SK-N-SH (cell line): ENCODE measurements around the gene CYP26A1. TPM values are rescaled to one million over a fixed set of nuclear protein-coding genes. Genes with fewer than 3 reads are reported as not detected.

Experiments
- CTCF ChIA-PET: fragments of 300-600, 350-600 bp; formaldehyde crosslinking; extraction: SDS; loops from one replicate; lab custom pipeline; 2021; lab: Yijun Ruan, JAX
- POLR2A ChIA-PET: fragments of 350-600 bp; sonication (Branson Sonifier 250); formaldehyde crosslinking; extraction: SDS; loops from one replicate; lab custom pipeline; 2020; ENCODE audit warnings: antibody characterized with exemption, inconsistent platforms; lab: Yijun Ruan, JAX
- DNase-seq: peaks from one replicate; pipeline ENCODE4 v3.0.0; 2012
- H2AFZ ChIP-seq: fragments of 200-600 bp; sonication (generic); 2 replicates; pipeline ENCODE4 v1.8.1; 2016; ENCODE audit warnings: antibody characterized with exemption, mild to moderate bottlenecking, low read depth
- H3F3A ChIP-seq: fragments of 200-600 bp; sonication (generic); replicated peaks from 2 replicates; pipeline ENCODE3; 2016; ENCODE audit warnings: antibody characterized with exemption, mild to moderate bottlenecking; ENCODE audit not compliant: insufficient read depth
- H3K27ac ChIP-seq, 2 experiments: fragments of 200-500 bp in 1 of 2; fragments of 200-600 bp in 1 of 2; sonication (Bioruptor generic) in 1 of 2; sonication (generic), shearing (Covaris generic) in 1 of 2; 2 replicates each; pipeline versions ENCODE4 v1.5.1 to v1.6.1; 2014 to 2016; ENCODE audit warnings: low read depth in 2 of 2, inconsistent platforms in 1 of 2, low read length in 1 of 2, mild to moderate bottlenecking in 1 of 2, mixed read lengths in 1 of 2
- H3K27me3 ChIP-seq: fragments of 200-600 bp; sonication (generic), shearing (Covaris generic); 2 replicates; pipeline ENCODE4 v1.6.1; 2016; ENCODE audit warnings: mixed run types; ENCODE audit not compliant: insufficient read depth
- H3K36me3 ChIP-seq, 2 experiments: fragments of 200-500 bp in 1 of 2; fragments of 200-600 bp in 1 of 2; sonication (Bioruptor generic) in 1 of 2; sonication (generic) in 1 of 2; replicated peaks in 1 of 2; 2 replicates each; pipeline versions ENCODE3 to v1.5.1; 2014 to 2016; ENCODE audit warnings: low read length in 1 of 2, mild to moderate bottlenecking in 1 of 2; ENCODE audit not compliant: insufficient read depth in 2 of 2, control insufficient read depth in 1 of 2
- H3K4me1 ChIP-seq, 2 experiments: fragments of 200-500 bp in 1 of 2; fragments of 200-600 bp in 1 of 2; sonication (Bioruptor generic) in 1 of 2; sonication (generic), shearing (Covaris generic) in 1 of 2; 2 replicates each; pipeline versions ENCODE4 v1.5.1 to v1.6.1; 2014 to 2016; ENCODE audit warnings: low read depth in 1 of 2, low read length in 1 of 2, mixed run types in 1 of 2; ENCODE audit not compliant: insufficient read depth in 2 of 2, control insufficient read depth in 1 of 2
- H3K4me2 ChIP-seq: fragments of 200-600 bp; sonication (generic), shearing (Covaris generic); 2 replicates; pipeline ENCODE4 v1.6.1; 2017; ENCODE audit warnings: mixed run types
- H3K4me3 ChIP-seq, 2 experiments: fragments of 200-500 bp in 1 of 2; fragments of 200-600 bp in 1 of 2; sonication (Bioruptor generic) in 1 of 2; sonication (generic), shearing (Covaris generic) in 1 of 2; 2 replicates each; pipeline versions ENCODE4 v1.5.1 to v1.8.1; 2014 to 2016; ENCODE audit warnings: low read depth in 2 of 2, inconsistent platforms in 1 of 2, low read length in 1 of 2, mild to moderate bottlenecking in 1 of 2, mixed read lengths in 1 of 2, moderate library complexity in 1 of 2
- H3K79me2 ChIP-seq: fragments of 200-600 bp; sonication (generic); 2 replicates; pipeline ENCODE4 v1.8.1; 2017; ENCODE audit warnings: mild to moderate bottlenecking; ENCODE audit not compliant: insufficient read depth
- H3K9ac ChIP-seq: fragments of 200-600 bp; sonication (generic); 2 replicates; pipeline ENCODE4 v1.6.1; 2017; ENCODE audit warnings: mixed run types
- H3K9me2 ChIP-seq: fragments of 200-600 bp; sonication (generic); 2 replicates; pipeline ENCODE4 v1.6.1; 2017; ENCODE audit warnings: mixed run types
- H3K9me3 ChIP-seq: fragments of 200-600 bp; sonication (generic); 2 replicates; pipeline ENCODE4 v1.6.1; 2017; ENCODE audit warnings: mixed run types, mild to moderate bottlenecking, moderate library complexity
- H4K20me1 ChIP-seq: fragments of 200-600 bp; sonication (generic); 2 replicates; pipeline ENCODE4 v1.6.1; 2017; ENCODE audit warnings: mild to moderate bottlenecking, mixed run types; ENCODE audit not compliant: insufficient read depth
- EP300 ChIP-seq, 2 experiments: IDR thresholded peaks; 2 replicates each; pipeline versions ENCODE4 v1.4.0 to v1.6.1; 2012; ENCODE audit warnings: borderline replicate concordance in 1 of 2, low read depth in 1 of 2, low read length in 1 of 2
- FOXJ3 ChIP-seq: sonication (generic); formaldehyde crosslinking; IDR thresholded peaks from 2 replicates; pipeline ENCODE4 v1.5.1; 2020; ENCODE audit warnings: mild to moderate bottlenecking, missing genetic modification reagents
- GABPA ChIP-seq: IDR thresholded peaks from 2 replicates; pipeline ENCODE4 v1.4.0; 2012; ENCODE audit warnings: low read depth, mild to moderate bottlenecking
- GATA2 ChIP-seq: sonication (generic); formaldehyde crosslinking; IDR thresholded peaks from 2 replicates; pipeline ENCODE4 v1.5.0; 2020; ENCODE audit warnings: mild to moderate bottlenecking, missing genetic modification reagents
- JUND ChIP-seq: IDR thresholded peaks from 2 replicates; pipeline ENCODE4 v1.4.0; 2012
- MXI1 ChIP-seq: IDR thresholded peaks from 2 replicates; pipeline ENCODE4 v1.6.1; 2012; ENCODE audit warnings: mild to moderate bottlenecking, low read depth, low read length, improper control_type of control experiment
- NRF1 ChIP-seq: IDR thresholded peaks from 2 replicates; pipeline ENCODE4 v1.6.1; 2012; ENCODE audit warnings: low read depth, mild to moderate bottlenecking, low read length
- POLR2AphosphoS5 ChIP-seq: IDR thresholded peaks from 2 replicates; pipeline ENCODE4 v1.6.1; 2012; ENCODE audit warnings: low read depth, low read length
- RFX5 ChIP-seq: IDR thresholded peaks from 2 replicates; pipeline ENCODE4 v1.6.1; 2012; ENCODE audit warnings: mild to moderate bottlenecking, improper control_type of control experiment, low read length
- TCF12 ChIP-seq: IDR thresholded peaks from 2 replicates; pipeline ENCODE4 v1.4.0; 2012
- YY1 ChIP-seq: IDR thresholded peaks from 2 replicates; pipeline ENCODE4 v1.4.0; 2012; ENCODE audit warnings: low read depth, mild to moderate bottlenecking
- WGBS: methylation state at CpG from one replicate; pipeline ENCODE4 v1.1.6; 2017; ENCODE audit warnings: low lambda C conversion rate; 5-methylcytosine and 5-hydroxymethylcytosine counted together
- polyA plus RNA-seq, 3 experiments: library from polyadenylated mRNA; depleted of rRNA; stranded (reverse); fragments of >200 nt; gene quantifications; 2 replicates each; pipeline ENCODE4 v1.2.3, GENCODE V29; 2012
- TF ChIP-seq, protein P1 (sequence below): fragments of 200-600 bp; sonication (generic); IDR thresholded peaks from 2 replicates; pipeline ENCODE4 v1.6.1; 2017; ENCODE audit warnings: antibody characterized with exemption, mild to moderate bottlenecking, moderate library complexity
- TF ChIP-seq, protein P2 (sequence below): IDR thresholded peaks from 2 replicates; pipeline ENCODE4 v1.6.1; 2012; ENCODE audit warnings: mild to moderate bottlenecking, low read depth, low read length, moderate library complexity

The CYP26A1 gene
- polyA plus RNA-seq, 1 of the 3 experiments (the other 2 are of a cell fraction) = not detected

DNA sequence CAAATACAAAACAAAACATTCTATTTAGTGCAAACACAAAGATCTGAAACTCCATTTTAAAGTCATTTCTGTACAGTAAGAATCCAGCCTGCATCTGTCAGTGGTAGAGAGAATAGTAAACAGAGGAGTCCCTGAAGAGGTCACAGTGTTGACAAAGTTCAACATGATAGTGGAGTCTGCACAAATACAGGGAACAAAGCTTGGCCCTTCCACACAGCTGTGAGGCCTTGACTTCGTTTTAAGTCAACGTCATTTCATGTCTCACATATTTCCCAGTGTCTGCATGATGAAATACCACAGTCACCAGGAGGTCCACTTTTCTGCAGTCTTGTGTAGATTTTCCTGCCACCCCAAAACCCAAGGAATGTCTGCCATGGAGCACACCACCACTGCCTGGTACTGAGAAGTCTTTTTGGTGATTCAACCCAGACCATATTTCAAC, 33.0 kb downstream of the CYP26A1 start:
- no peaks in the 10 kb centered on the region for H3K9me3 ChIP-seq
- H3K4me1 ChIP-seq = no peaks in the 10 kb centered on the region
- ChIA-PET POLR2A (no interaction called here), CTCF (interaction anchor here (1.2 to 2.0 kb wide), 3 partner anchors 9 to 251 kb away, joined by 4 to 10 read pairs (median 5); no protein-coding TSS in a partner anchor)
- H3K79me2 ChIP-seq = no peaks in the 10 kb centered on the region
- no peak overlapping the region for H3K9ac ChIP-seq
- no peaks in the 10 kb centered on the region for H3K36me3 ChIP-seq
- 40% methylated on average over 1 of the region's 2 CpGs for WGBS
- no peak for DNase-seq
- no peak overlapping the region for H3K27ac ChIP-seq
- no peak overlapping the region for H3K4me2 ChIP-seq
- H3K9me2 ChIP-seq = no peaks in the 10 kb centered on the region
- H2AFZ ChIP-seq = no peak overlapping the region
- no peaks in the 10 kb centered on the region for H4K20me1 ChIP-seq
- no peaks in the 10 kb centered on the region for H3K27me3 ChIP-seq
- H3F3A ChIP-seq = no peaks in the 10 kb centered on the region
- H3K4me3 ChIP-seq = no peak overlapping the region
- TF ChIP-seq YY1 = no peak
- no peak for TF ChIP-seq NRF1
- TF ChIP-seq GABPA = no peak
- no peak for TF ChIP-seq RFX5
- TF ChIP-seq EP300 (IDR thresholded peaks at IDR 0.05; ENCODE audit: borderline replicate concordance in 1 of 2, low read depth in 1 of 2, low read length in 1 of 2) = no peak
- TF ChIP-seq JUND = no peak
- no peak for TF ChIP-seq TCF12
- no peak for TF ChIP-seq POLR2AphosphoS5
- TF ChIP-seq GATA2 (CRISPR knock-in tag) = no peak
- TF ChIP-seq MXI1 = no peak
- TF ChIP-seq, protein P1, sequence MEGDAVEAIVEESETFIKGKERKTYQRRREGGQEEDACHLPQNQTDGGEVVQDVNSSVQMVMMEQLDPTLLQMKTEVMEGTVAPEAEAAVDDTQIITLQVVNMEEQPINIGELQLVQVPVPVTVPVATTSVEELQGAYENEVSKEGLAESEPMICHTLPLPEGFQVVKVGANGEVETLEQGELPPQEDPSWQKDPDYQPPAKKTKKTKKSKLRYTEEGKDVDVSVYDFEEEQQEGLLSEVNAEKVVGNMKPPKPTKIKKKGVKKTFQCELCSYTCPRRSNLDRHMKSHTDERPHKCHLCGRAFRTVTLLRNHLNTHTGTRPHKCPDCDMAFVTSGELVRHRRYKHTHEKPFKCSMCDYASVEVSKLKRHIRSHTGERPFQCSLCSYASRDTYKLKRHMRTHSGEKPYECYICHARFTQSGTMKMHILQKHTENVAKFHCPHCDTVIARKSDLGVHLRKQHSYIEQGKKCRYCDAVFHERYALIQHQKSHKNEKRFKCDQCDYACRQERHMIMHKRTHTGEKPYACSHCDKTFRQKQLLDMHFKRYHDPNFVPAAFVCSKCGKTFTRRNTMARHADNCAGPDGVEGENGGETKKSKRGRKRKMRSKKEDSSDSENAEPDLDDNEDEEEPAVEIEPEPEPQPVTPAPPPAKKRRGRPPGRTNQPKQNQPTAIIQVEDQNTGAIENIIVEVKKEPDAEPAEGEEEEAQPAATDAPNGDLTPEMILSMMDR = no peak
- TF ChIP-seq, protein P2, sequence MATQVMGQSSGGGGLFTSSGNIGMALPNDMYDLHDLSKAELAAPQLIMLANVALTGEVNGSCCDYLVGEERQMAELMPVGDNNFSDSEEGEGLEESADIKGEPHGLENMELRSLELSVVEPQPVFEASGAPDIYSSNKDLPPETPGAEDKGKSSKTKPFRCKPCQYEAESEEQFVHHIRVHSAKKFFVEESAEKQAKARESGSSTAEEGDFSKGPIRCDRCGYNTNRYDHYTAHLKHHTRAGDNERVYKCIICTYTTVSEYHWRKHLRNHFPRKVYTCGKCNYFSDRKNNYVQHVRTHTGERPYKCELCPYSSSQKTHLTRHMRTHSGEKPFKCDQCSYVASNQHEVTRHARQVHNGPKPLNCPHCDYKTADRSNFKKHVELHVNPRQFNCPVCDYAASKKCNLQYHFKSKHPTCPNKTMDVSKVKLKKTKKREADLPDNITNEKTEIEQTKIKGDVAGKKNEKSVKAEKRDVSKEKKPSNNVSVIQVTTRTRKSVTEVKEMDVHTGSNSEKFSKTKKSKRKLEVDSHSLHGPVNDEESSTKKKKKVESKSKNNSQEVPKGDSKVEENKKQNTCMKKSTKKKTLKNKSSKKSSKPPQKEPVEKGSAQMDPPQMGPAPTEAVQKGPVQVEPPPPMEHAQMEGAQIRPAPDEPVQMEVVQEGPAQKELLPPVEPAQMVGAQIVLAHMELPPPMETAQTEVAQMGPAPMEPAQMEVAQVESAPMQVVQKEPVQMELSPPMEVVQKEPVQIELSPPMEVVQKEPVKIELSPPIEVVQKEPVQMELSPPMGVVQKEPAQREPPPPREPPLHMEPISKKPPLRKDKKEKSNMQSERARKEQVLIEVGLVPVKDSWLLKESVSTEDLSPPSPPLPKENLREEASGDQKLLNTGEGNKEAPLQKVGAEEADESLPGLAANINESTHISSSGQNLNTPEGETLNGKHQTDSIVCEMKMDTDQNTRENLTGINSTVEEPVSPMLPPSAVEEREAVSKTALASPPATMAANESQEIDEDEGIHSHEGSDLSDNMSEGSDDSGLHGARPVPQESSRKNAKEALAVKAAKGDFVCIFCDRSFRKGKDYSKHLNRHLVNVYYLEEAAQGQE = no peak
- no peak for TF ChIP-seq FOXJ3 (CRISPR knock-in tag)
